ENCODE results near the gene SPTBN4.
"Not testable (repeated sequence)": the region's sequence is repeated elsewhere in the genome, so short reads cannot be mapped to it uniquely, and the experiment has no call there.

- not testable (repeated sequence) for TF ChIP-seq EZH2 (IDR thresholded peaks at IDR 0.05; ENCODE audit: low read depth); CTCF (conservative IDR thresholded peaks at IDR 0.05)
Measured at GRCh38 chr19:40564535-40564934, 97.7 kb downstream of the SPTBN4 start.

Measured in PC-9 (cell line).